GM12892 (cell line): Measurements from ENCODE around the gene FBXL7.

Experiments used
- POLR2A ChIP-seq: IDR thresholded peaks from 2 replicates; pipeline ENCODE4 v1.6.1; 2011; ENCODE audit warnings: low read depth, low read length, control low read depth
- POLR2AphosphoS5 ChIP-seq: IDR thresholded peaks from 2 replicates; pipeline ENCODE4 v1.6.1; 2011; ENCODE audit warnings: low read depth, low read length, control low read depth
- TAF1 ChIP-seq: IDR thresholded peaks from 2 replicates; pipeline ENCODE4 v1.6.1; 2011; ENCODE audit warnings: low read depth, mild to moderate bottlenecking, control low read depth, low read length, borderline replicate concordance

DNA sequence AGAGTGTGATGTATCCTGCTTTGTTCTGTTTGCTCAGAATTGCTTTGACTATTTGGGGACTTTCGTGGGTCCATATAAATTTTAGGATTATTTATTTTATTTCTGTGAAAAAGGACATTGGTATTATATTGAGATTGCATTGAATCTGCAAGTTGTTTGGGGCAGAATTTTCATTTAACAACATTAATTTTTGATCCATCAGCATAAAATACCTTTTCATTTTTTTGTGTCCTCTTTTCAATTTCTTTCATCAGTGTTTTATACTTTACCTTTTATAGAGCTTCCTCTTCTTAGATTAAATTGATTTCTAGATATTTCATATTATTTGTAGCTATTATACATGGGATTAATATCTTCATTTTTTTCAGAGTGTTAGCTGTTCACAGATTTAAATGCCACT, 40.8 kb upstream of the FBXL7 start:
- no peak for TF ChIP-seq POLR2A
- no peak for TF ChIP-seq TAF1
- TF ChIP-seq POLR2AphosphoS5 = no peak
